ENCODE results near the gene B3GALT6. TPM values are rescaled to one million over a fixed set of nuclear protein-coding genes. Genes with fewer than 3 reads are reported as not detected.

Gene B3GALT6
- total RNA-seq, 4 donors from 2014 or later = 12.3 to 24.1 (median 15.0) TPM

DNA sequence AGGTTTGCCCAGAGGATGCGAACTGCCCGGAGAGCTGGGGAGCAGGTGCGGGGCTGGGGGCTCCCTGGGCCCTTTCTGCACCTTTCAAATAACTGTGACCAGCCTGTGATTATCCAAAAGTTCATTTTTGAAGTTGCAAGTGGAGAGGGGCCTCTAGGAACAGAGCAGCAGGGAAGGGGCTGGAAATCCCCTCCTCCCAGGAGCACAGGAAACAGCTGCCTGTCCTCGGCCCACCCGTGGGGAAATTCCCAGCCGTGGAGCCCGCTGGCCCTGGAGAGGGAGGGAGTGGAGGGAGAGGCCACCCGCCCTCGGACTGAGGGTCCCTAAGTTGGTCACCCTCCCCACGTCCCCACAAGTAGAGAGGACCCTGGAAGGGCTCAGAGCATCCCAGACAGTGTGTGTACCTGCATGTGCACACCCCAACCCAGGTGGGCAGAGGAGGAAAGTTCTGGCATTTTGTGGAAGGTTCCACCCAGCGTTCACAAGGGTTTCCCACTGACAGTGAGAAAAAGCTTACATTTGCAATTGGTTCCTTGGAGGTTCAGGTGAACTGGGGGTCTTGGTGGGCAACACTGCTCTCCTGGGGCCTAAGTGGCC lies 16.9 kb upstream of the B3GALT6 start:
- Histone ChIP-seq H3K27me3 (no peaks in the 10 kb centered on the region), H3K27ac (no peak overlapping the region), H3K4me3 (no peak overlapping the region), H3K36me3 (peaks cover 0 to 52% of the 10 kb centered on the region in 2 donors), H3K4me1 (peaks cover 0 to 22% (median 0%) of the 10 kb centered on the region in 3 donors), H3K9me3 (no peaks in the 10 kb centered on the region)
- WGBS, 2 donors (ENCODE audit: low coverage in 1 of 2) = 60 to 80% methylated on average over 1 of the region's 11 CpGs
- no peak for ATAC-seq
- TF ChIP-seq POLR2A (IDR thresholded peaks at IDR 0.05) (no peak), POLR2AphosphoS5 (IDR thresholded peaks at IDR 0.05) (no peak), EP300 (IDR thresholded peaks at IDR 0.05) (no peak)
- TF ChIP-seq, protein P1, sequence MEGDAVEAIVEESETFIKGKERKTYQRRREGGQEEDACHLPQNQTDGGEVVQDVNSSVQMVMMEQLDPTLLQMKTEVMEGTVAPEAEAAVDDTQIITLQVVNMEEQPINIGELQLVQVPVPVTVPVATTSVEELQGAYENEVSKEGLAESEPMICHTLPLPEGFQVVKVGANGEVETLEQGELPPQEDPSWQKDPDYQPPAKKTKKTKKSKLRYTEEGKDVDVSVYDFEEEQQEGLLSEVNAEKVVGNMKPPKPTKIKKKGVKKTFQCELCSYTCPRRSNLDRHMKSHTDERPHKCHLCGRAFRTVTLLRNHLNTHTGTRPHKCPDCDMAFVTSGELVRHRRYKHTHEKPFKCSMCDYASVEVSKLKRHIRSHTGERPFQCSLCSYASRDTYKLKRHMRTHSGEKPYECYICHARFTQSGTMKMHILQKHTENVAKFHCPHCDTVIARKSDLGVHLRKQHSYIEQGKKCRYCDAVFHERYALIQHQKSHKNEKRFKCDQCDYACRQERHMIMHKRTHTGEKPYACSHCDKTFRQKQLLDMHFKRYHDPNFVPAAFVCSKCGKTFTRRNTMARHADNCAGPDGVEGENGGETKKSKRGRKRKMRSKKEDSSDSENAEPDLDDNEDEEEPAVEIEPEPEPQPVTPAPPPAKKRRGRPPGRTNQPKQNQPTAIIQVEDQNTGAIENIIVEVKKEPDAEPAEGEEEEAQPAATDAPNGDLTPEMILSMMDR (IDR thresholded peaks at IDR 0.05) = no peak

DNA sequence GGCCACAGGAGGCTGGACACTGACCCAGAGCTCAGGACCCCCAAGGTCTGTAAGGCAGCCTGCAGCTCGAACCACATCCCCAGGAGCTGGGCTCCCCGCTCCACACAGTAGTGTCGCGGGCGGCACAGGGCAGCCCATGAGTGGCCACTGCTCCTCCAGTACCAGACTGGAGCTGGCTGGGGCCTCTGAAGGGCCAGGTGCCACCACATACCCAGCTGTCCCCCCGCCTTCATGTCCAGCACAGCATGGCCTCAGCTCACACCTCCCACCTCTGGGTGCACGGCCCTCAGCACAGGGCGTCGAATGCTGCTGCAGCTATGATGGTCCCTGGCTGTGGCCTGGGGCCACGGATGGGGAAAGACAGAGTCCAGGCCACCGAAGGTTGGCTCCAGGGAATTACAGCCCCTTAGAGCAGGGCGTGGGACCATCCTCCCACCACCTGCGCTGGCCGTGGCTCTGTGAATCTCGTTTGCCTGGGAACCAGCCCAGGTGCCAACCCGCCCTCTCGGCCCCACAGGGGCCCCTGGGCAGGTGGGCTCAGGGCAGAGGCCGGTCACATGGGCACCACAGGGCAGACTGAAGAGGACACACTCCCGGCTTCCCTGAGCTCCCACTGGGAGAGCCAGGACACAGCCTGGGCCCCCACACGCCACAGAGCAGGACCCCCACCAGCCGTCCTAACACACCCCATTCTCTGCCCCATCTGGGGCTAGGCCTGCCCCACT lies 16.0 kb upstream of the B3GALT6 start:
- Histone ChIP-seq H3K9me3 (no peaks in the 10 kb centered on the region), H3K36me3 (peaks cover 0 to 60% of the 10 kb centered on the region in 2 donors), H3K27me3 (no peaks in the 10 kb centered on the region), H3K4me3 (no peak overlapping the region), H3K4me1 (peaks cover 0 to 22% (median 0%) of the 10 kb centered on the region in 3 donors), H3K27ac (no peak overlapping the region)
- TF ChIP-seq POLR2A (IDR thresholded peaks at IDR 0.05) (no peak), POLR2AphosphoS5 (IDR thresholded peaks at IDR 0.05) (no peak), EP300 (IDR thresholded peaks at IDR 0.05) (no peak)
- TF ChIP-seq, protein P1 (IDR thresholded peaks at IDR 0.05) = no peak
- ATAC-seq = no peak
- WGBS, 2 donors (ENCODE audit: low coverage in 1 of 2) = 100% methylated on average over 1 of the region's 21 CpGs; no CpG with 5 or more reads in 1 of the 2 donors

DNA sequence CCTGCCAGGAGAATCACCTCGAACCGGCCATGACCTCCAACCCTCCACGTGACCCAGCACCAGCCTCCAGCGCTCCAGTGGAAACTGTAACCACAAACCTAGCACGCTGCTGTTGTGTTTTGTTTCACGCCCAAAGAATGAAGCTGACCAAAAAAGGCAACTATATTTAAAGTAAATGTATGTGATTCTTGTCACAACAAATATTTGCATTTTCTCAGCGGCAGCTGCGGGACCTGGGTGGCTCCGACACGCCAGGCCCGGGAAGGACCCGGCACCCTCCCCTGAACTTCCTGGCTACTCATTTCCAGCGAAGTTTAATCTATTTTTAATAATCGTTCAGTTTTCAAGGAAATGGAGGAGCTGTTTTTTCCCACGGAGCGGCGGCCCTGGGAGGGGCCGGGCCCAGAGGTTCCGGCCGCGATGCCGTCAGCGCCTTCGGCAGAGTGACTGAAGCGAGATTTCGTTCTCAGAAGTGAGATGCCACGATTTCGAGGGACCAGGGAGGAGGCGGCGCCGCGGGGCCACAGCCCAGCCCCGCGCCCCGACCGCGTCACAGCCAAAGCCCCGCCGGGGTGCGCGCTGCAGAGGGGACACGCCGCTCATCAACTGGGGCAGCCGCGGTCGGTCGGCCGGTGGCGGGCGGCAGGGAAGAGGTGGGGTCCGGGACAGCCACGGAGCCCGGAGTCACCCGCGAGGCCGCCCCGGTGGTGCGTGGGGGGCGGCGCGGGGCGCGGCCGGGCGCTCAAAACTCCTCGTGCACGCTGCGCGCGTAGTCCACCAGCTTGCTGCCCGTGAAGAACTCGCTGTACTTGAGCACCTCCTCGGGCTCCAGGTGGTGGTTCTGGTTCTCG lies 15.0 kb upstream of the B3GALT6 start:
- 83 to 86% methylated on average over 11 to 28 of the region's 74 CpGs for WGBS, 2 donors (ENCODE audit: low coverage in 1 of 2)
- no peaks in the 10 kb centered on the region for H3K27me3 ChIP-seq
- no peak for ATAC-seq
- H3K9me3 ChIP-seq = no peaks in the 10 kb centered on the region
- H3K4me3 ChIP-seq = no peak overlapping the region
- peaks cover 0 to 70% of the 10 kb centered on the region in 2 donors for H3K36me3 ChIP-seq
- peaks cover 0 to 22% (median 0%) of the 10 kb centered on the region in 3 donors for H3K4me1 ChIP-seq
- no peak for TF ChIP-seq POLR2AphosphoS5 (IDR thresholded peaks at IDR 0.05)
- TF ChIP-seq POLR2A (IDR thresholded peaks at IDR 0.05) = no peak
- TF ChIP-seq, protein P1 (IDR thresholded peaks at IDR 0.05) = no peak
- TF ChIP-seq EP300 (IDR thresholded peaks at IDR 0.05) = no peak
- no peak overlapping the region for H3K27ac ChIP-seq

DNA sequence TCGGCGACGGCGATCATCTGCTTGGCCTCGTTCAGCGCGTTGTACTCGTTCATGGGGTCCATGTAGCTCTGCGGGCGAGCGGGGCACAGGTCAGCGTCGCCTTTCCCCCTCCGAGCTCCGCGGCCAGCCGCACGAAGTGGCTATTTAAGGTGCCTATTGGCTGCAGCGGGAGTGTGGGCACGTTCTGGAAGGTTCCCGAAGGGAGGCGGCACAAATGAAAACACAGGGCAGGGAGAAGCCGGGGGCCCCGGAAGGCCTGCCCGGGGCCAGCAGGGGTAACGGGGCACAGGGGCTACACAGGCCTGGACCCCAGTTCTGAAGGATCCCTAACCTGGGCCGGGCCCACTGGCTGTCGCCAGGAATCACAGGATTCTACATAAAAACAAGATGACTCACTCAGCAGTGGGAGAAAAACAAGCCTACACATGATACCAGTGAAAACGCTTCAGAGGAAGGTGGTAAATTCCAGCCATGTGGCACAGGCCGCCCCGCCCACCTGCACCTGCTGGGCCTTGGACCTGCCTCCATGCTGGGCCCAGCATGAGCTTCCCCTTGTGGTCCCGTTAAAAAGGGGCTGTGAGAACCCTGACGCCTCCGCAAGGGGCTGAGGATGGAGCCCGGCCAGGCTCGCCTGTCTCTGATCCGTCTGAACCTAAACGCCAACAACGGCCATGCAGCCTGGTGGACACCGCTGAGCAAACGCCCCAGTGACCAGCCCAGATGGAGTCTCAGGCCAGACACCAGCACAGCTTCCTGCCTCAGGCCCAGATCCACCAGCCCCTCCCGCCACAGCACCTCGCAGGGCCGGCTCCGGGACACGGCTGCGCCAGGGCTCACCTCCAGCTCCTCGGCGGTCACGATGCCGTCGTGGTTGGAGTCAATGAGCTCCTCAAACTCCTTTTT lies 14.2 kb upstream of the B3GALT6 start:
- no peaks in the 10 kb centered on the region for H3K9me3 ChIP-seq
- no peak for ATAC-seq
- TF ChIP-seq EP300 (IDR thresholded peaks at IDR 0.05) (no peak), POLR2A (IDR thresholded peaks at IDR 0.05) (no peak), POLR2AphosphoS5 (IDR thresholded peaks at IDR 0.05) (no peak)
- TF ChIP-seq, protein P1 (IDR thresholded peaks at IDR 0.05) = no peak
- H3K4me1 ChIP-seq = peaks cover 0 to 22% (median 0%) of the 10 kb centered on the region in 3 donors
- peaks cover 0 to 78% of the 10 kb centered on the region in 2 donors for H3K36me3 ChIP-seq
- H3K4me3 ChIP-seq = no peak overlapping the region
- H3K27ac ChIP-seq = no peak overlapping the region
- no peaks in the 10 kb centered on the region for H3K27me3 ChIP-seq
- 87% methylated on average over 25 of the region's 52 CpGs; no CpG with 5 or more reads in 1 of the 2 donors for WGBS, 2 donors (ENCODE audit: low coverage in 1 of 2)

All from gastroesophageal sphincter (tissue), 4 donors.